HG02970 (cell line): ENCODE measurements around the gene DPM3.
"Not testable (repeated sequence)": the region's sequence is repeated elsewhere in the genome, so short reads cannot be mapped to it uniquely, and the experiment has no call there.

Source experiments
- ATAC-seq: cut with Tn5 transposase; IDR thresholded peaks from one replicate; pipeline ENCODE4 v1.9.1; 2021; ENCODE audit warnings: mild to moderate bottlenecking, moderate library complexity, moderate number of reproducible peaks; ENCODE audit not compliant: unreplicated experiment, low FRiP score

The DPM3 gene

DNA sequence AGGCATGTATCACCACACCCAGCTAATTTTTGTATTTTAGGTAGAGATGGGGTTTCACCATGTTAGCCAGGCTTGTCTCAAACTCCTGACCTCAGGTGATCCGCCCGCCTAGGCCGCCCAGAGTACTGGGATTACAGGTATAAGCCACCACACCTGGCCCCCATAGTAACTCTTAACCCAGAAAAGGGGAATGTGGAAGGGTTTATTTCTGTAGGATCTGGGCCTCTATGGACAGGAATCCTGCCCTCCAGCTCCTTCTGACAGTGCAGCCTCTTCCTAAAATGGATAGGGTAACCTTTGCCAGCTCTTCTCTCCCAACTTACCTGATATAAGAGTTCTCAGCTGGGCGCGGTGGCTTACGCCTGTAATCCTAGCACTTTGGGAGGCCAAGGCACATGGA, 22.3 kb upstream of the DPM3 start:
- not testable (repeated sequence) for ATAC-seq

DNA sequence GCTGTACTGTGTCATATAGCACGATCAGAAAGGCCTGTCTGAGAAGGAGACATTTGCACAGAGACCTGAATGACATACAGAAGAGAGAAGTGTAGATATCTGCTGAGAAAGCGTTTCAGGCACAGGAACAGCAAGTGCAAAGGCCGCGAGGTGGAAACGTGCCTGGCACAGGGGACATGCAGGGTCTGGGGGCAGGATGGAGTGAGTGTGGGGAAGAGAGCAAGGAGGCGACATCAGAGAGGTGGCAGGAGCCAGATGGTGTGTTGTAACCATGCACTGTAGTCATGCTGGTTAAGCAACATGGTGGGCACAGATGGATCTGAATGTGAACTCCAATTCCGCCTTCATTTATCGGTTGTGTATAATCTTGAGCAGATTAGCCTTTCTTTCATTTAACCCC, 19.8 kb upstream of the DPM3 start:
- no peak for ATAC-seq

DNA sequence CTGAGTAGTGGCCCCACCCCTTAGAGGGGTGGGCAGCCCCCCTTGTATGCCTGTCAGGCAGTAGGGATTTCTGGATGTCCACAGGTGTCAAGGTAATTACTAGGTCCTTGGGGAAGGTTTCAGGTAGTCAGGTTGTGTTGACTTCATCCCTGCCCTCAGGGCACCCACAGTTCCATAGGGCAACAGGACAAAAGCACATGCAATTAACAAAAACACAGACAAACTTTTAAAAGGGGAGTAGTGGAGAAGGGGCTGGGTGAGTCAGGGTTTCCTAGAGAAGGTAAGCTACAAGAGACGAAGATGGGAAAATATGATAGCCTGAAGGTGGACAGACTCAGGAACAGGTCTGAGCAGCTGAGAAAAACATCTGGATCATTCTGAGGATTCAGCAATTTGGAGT, 18.7 kb upstream of the DPM3 start:
- ATAC-seq = no peak

DNA sequence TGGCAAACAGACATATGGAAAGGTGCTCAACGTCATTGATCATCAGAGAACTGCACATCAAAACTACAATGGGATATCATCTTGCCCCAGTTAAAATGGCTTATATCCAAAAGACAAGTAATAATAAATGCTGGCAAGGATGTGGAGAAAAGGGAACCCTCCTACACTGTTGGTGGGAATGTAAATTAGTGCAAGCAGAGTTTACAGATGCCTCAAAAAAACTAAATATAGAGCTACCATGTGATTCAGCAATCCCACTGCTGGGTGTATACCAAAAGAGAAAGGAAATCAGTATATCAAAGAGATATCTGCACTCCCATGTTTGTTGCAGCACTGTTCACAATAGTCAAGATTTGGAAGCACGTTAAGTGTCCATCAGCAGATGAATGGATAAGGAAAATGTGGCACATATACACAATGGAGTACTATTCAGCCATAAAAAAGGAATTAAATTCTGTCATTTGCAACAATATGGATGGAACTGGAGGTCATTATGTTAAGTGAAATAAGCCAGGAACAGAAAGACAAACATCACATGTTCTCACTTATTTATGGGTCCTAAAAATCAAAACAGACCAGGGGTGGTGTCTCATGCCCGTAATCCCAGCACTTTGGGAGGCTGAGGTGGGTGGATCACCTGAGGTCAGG, 15.8 kb upstream of the DPM3 start:
- not testable (repeated sequence) for ATAC-seq

DNA sequence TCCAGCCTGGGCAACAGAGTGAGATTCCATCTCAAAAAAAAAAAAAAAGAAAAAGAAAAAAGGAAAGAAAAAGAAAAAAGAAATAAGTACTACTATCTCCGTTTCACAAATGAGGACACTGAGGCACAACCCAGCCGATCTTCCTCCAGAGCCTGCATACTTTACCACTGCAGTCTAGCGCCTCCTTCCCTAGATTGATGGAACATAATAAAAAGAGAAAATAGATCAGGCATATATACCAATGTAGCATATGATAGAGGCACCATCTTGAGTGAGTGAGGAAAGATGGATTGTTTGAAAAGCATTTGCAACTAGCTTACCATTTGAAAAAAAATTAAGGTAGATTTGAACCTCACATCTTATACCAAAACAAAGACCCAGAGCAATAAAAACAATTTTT, 5.2 kb upstream of the DPM3 start:
- no peak for ATAC-seq

DNA sequence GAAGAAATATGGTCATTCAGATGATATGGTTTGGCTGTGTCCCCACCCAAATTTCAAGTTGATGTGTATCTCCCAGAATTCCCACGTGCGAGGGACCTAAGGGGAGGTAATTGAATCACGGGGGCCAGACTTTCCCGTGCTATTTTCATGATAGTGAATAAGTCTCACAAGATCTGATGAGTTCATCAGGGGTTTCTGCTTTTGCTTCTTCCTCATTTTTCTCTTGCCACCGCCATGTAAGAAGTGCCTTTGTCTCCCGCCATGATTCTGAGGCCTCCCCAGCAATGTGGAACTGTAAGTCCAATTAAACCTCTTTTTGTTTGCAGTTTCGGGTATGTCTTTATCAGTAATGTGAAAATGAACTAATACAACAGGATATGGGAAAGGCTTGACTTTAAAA, 1.4 kb upstream of the DPM3 start:
- no peak for ATAC-seq

DNA sequence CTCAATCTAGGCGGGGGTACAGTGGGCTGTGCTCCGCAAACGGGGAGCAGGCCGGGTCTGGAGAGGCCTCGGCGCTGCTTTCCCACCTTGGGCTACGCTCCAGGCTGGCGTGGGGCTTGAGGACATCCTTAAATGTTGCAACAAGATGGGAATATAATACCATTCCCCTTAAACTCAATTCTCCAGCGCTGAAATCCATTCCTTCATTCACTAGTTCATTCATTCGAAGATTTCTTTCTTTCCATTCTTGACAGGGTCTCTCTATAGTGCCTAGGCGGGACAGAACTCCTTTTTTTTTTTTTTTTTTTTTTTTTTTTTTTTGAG, 261 bp upstream of the DPM3 start:
- ATAC-seq = no peak

DNA sequence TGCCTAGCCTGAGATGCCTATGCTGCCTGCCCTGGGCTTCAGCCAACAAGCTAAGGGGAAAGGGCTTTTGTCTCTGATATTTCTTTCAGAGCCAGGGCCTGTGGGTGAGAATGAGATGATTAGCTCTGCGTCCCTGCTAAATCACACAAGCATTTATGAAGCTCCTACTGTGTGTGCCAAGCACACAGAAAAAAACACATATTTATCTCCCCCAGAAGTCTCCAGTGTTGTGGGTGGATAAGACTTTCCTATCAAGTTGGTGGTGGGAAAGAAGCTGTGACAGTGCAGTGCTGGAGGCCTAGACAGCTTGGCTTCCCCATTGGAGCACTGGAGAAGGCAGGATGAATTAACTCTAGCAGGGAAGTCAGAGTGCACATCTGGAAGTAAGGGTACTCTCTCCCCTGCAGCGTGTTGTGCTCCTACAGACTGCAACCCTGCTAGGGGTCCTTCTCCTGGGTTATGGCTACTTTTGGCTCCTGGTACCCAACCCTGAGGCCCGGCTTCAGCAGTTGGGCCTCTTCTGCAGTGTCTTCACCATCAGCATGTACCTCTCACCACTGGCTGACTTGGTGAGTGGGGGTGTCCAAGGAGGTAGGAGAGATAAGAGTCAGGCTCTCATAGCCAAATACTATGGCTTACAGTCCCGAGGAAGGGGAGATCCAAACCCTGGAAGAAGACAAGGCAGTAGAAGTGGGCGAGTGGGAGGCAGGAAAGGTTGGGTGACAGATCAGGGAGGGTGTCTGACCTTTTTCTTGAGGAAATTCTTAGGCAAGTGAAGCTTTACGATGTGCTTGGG, 3.0 kb downstream of the DPM3 start:
- no peak for ATAC-seq

DNA sequence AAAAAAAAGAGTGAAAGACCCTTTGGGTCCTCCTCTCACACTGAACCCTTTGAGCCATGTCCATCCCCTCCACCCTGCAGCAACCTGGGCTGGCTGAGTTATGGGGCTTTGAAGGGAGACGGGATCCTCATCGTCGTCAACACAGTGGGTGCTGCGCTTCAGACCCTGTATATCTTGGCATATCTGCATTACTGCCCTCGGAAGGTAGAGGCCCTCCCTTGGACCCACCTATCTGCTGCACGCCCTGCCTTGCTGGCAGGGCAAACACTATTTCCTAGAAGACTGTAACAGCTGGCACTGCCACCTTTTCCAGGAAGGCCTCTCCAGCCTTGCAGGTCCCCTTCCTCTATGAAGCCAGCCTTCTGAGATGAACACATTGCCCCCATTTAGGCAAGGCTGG, 3.6 kb downstream of the DPM3 start:
- ATAC-seq = no peak

DNA sequence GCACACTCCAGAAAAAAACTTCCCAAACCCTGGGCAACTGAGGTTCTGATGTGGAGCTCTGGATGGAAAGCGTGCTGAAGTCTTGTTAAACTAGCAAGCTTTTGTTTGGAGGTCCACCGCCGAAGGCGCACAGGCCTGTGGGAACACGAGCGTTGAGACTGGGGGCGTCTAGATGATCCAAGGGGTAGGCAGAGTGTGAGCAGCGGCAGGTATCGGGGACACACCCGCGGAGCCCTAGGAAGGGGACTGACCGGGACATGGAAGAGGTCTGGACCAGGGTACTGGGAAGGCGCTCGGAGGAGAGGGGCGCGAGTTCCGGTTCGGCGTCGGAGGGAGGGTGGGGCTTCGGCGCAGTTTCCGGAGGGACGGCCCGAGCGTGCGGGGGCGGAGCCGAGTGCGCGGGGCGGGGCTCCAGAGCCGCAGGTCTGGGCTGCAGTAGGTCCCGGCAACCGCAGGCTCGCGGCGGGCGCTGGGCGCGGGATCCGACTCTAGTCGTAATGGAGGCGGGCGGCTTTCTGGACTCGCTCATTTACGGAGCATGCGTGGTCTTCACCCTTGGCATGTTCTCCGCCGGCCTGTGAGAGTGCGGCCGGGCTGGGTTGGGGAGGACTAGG, 4.8 kb downstream of the DPM3 start, which contains the start of gene SLC50A1:
Gene SLC50A1, plus strand, starts transcription at position 438 of the 614 bp plus-strand sequence. Its CDS starts 60 bp downstream, at position 498.
- ATAC-seq = peak; percentile 77

DNA sequence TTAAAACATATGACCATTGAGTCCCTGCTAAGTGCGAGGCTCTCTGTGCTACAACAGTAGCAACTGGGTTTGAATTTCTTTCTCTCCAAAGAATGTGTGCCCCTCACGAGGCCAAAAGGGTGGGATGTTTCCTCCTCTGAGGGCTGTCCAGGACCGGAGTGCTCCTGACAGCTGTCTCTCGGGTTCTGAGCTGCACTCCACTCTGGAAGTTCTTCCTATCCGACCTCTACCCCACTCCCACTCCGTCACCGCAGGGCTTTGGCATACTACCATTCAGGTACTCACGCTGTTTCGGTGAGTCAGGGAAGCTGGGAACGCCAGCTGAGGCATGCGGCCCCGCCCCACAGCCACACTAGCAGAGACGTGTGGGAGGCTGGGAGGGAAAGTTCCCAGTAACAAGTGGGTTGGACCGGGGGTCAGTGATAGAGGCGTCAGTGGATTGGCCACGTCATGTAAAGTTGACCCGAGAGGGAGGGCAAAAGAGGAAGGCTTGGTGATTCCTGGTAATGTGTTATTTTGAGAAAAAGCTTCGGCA, 5.4 kb downstream of the DPM3 start:
- ATAC-seq = no peak

DNA sequence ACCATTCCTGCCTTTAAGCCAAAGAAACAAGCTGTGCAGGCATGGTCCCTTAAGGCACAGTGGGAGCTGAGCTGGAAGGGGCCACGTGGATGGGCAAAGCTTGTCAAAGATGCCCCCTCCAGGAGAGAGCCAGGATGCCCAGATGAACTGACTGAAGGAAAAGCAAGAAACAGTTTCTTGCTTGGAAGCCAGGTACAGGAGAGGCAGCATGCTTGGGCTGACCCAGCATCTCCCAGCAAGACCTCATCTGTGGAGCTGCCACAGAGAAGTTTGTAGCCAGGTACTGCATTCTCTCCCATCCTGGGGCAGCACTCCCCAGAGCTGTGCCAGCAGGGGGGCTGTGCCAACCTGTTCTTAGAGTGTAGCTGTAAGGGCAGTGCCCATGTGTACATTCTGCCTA, 6.0 kb downstream of the DPM3 start:
- no peak for ATAC-seq

DNA sequence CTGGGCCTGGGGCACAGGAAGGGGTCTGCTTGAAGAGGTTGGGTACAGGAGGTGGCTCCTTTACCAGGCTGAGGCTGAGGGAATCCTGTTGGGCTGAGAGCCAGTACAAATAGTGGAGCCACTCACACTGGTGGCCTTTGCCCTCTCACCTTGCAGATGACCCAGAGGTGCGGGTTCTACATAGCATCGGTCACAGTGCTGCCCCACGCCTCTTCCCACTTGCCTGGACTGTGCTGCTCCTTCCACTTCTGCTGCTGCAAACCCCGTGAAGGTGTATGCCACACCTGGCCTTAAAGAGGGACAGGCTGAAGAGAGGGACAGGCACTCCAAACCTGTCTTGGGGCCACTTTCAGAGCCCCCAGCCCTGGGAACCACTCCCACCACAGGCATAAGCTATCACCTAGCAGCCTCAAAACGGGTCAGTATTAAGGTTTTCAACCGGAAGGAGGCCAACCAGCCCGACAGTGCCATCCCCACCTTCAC, 6.5 kb downstream of the DPM3 start:
- ATAC-seq = no peak

DNA sequence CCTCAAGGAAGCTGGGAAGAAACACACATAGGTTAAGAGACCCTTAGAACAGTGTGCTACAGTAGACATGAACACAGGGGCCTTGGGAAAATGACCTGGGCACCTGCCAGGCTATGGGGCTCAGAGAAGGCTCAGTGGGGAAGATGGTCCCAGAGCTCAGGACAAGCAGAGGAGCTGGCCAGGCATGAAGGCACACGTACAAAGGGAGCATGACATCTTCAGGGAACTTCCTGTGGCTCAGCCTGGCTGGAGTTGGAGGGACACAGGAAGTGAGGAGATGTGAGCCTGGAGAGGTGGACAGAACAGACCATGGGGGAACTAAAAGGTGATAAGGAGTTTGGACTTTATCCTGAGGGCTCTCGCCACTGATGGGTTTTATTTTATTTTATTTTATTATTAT, 8.5 kb downstream of the DPM3 start:
- ATAC-seq = no peak

DNA sequence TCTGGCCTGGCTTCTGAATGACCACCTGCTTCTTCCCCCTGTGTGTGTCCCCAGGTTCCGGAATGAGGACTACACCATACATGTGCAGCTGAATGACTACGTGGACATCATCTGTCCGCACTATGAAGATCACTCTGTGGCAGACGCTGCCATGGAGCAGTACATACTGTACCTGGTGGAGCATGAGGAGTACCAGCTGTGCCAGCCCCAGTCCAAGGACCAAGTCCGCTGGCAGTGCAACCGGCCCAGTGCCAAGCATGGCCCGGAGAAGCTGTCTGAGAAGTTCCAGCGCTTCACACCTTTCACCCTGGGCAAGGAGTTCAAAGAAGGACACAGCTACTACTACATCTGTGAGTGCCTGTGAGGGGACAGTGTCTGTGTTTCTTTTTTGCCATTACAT, 9.0 kb downstream of the DPM3 start:
- no peak for ATAC-seq

DNA sequence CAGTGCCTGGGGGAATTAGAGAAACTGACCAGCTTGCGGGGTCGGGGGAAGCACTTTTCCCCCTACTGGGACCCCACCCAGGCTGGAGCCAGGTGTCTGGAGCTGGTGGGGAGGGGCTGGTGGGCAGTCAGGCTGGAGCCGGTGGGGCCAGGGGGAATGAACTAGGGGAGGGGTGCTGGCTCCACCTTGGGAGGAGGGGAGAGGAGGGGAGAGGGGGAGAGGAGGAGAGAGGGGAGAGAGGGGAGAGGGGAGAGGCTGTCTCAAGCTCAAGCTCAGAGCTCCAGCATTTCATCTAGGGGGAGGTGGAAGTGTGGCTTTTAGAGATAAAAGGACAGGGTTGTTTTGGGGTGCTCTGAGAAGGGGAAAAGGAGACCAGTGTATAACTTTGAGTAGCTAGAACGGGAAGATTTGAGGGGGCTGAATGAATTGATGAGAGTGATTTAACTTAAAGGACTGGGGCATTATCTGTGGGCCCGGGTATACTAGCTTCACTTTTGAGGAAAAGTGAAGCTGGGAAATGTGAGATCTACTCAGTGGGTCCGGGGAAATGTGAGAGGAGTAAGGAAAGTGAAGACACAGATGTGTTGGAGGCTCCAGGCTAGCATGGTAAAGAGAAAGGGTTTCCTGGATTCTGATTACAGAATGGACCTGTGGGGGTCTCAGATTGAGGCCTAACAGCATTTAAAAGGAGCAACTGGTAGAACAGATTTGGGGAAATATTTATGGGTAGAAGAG, 9.9 kb downstream of the DPM3 start:
- ATAC-seq = no peak

DNA sequence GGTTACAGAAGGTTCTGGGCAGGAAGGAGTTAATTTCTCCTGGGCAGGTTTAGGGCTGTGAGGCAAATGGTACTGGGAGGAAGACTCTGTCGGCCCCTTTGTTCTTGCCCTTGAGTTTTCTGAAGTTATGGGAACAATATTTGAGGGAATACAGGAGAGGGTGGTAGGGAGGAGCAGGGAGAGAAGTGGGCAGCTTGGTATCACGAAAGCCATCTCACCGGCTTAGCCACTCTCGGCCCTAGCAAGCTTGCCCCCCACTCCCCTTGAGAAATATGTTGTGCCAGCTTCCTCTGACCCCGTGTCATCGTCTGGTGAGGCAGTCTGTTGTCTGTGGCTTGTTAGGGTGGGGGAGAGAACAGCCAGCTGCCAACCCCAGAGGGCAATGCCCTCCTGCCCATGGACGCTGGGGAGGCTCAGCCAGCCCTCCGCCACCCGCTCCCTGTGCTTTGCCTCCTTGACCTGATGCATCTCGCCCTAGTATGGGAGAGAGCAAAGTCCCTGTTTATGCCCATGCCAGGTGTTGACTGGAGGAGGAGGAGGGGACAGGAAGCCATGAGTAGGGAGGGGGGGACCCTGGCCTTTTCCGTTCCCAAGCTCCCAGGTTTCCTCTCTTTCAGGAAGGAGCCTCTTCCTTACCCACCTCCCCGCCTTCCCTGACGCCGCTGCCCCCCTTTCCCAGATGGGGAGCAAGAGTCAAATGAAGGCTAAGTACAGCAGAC, 11.4 kb downstream of the DPM3 start:
- ATAC-seq = no peak

DNA sequence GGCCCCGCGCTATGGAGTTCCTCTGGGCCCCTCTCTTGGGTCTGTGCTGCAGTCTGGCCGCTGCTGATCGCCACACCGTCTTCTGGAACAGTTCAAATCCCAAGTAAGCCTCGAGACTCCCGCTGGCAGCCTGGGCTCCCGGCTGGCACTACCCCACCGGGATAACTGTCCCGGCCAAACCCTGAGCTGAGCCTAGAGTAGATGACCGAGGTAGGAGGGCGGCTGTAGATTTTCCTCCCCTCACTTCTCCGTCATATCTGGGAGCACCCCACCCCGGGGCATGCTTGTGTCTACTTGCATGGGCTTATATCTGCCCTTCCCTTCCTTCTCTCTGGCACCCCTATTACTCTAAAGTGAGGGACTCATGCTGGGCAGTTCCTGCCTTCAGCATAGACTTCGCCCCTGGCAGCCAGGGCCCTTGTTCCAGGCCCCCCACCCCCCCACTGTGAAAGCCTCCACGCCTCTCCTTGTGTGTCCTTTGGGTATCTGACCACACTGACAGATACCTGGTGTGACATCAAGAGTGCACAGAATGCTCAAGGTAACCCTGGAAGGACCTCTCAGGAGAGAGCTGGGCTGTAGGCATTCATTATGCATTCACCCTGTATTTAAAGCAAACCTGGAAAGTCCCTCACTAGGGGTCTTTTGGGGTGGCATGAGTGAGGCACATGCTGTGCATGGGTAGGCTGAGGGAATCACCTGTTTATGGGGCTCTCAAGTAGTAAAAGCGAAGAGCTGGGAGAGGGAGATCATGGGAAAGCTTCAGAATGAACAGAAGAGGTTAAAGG, 12.2 kb downstream of the DPM3 start:
- ATAC-seq = no peak
